GM19467 (cell line): ENCODE data around the gene PCDH15.

Experiments used
- ATAC-seq: cut with Tn5 transposase; IDR thresholded peaks from one replicate; pipeline ENCODE4 v1.9.1; 2021; ENCODE audit warnings: mild to moderate bottlenecking, moderate library complexity; ENCODE audit not compliant: unreplicated experiment

Gene PCDH15

DNA sequence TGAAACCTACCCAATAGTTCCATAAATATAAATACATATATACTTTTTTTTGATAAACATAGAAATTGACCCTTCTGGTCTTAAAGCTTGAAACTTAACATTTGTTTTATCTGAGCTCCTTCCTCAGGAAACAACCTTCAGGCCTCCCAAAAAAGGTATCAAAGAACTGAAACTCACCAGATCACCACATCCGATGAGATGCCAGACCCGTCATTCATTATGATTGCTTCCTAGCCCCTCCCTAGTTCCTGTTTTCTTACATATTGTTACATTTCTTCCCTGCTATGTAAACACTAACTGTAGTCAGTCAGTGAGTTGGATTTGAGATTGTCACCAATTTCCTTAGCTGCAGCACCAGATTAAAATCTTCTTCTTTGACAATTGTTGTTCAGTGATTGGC, 663.6 kb downstream of the PCDH15 start:
- no peak for ATAC-seq

DNA sequence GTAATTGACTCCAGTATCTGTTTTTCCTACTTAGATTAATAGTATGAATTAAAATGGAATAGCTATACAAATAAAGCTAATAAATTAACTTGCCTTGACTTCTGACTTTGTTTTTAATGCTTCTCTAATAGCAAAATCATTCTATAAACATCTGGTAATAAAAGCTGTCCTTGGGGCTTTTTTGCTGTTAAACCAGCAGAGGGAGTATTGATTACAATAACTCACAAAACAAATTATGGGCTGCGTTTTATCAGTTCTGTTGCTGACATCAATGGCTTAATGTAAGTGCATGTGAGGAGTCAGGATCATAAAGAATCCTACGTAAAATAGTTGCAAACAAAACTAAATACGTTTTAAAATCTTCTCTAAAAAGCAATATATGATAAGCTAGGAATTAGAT, 667.8 kb downstream of the PCDH15 start:
- no peak for ATAC-seq

DNA sequence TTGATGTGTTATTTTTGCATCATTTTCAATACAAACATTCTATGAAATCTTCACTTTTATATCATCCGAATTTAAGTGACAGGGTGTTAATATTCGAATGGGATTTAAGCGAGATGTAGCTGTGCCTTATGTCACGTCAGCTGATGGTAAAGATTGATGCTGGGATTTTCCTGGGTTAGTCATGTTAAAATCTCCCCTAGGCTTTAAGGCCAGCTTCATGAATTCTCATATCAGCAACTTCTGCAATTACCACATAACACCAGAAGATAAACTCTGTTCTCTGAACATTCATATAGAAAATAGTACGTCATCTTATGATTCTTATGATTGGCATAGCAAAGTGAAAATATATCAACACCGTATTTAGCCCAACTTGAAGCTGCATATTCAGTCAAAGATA, 669.2 kb downstream of the PCDH15 start:
- ATAC-seq = no peak

DNA sequence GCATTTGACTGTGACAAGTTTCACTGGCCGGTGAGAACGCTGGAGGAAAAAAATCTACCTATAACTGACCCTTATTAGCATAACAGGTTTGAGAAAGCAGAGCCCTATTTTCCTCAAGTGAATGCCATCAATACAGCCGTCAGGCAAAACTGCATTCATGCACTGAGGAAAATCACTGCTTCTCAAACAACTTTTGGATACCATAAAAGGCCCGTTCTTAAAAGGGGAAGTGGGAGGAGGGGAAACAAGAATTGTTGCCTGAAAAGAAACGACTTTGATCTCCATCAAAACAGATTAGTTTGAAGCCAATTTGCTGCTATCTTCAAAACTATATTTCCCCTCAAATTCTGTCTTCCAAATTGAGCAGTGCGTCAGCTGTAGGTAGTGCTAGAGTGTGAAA, 670.6 kb downstream of the PCDH15 start:
- ATAC-seq = no peak

DNA sequence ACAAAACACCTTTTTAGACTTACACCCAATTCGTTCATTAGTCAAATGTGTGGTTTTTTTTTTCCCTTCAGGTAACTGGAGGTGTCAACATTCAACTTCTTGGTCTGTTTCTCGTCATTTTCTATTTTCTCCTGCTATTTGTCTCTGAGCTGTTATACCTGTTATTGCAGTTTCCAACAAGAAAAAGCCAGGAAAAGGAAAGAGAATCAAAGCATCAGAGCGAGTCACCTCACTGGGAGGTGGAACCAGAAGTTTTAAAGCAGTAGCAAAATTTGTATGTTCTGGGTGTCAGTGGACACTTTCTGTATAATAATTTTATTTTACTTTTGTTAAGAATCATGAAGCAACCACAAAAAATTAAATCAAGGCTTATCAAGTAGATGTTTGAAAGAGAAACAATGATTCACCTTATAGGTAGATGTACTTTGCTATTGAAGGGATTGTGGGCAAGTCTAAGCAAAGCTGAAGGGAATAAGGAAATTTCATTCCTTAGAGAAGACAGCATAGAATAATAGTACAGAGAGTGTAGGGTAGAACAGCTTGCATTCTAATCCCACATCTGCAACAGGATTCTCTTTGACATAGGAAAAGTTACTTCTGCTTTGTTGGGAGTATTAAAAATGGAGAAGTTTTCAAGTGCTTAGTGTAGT, 675.8 kb downstream of the PCDH15 start:
- no peak for ATAC-seq

DNA sequence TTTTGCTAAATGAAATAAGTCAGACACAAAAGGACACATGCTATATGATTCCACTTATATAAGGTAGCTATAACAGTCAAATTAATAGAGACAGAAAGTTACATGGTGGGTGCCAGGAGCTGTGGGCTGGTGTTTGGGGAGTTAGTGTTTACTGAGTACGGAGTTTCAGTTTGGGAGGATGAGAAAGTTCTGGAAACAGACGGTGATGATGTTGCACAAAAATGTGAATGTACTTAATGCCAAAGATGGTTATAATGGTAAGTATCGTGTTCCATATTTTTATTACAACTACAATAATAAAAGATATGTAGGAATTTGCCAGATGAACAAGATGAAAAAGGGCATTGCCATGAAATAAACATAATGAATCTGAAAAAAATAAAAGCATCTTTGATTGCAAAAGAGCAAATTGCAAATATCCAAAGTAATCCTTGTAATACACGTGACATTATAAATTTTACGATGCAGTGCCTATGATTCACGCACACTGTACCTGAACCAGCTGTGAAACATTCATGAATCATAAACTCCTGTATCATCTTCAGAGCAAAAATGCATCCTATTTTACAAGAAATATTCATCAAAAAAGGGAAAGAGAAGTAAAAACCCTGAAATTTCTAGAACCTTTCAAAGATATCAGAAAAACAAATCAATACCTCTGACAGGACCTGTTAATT, 676.7 kb downstream of the PCDH15 start:
- ATAC-seq = no peak

DNA sequence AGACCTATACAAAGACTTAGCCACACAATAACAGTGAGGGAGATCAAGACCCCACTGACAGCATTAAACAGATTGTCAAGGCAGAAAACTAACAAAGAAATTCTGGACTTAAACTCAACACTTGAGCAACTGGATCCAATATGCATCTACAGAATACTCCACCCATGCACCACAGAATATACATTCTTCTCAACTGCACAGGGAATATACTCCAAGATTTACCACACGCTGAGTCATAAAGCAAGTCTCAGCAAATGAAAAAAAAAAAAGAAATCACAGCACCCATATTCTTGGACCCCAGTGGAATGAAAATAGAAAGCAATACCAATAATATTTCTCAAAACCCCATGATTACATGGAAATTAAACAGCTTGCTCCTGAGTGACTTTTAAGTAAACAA, 680.2 kb downstream of the PCDH15 start:
- no peak for ATAC-seq

DNA sequence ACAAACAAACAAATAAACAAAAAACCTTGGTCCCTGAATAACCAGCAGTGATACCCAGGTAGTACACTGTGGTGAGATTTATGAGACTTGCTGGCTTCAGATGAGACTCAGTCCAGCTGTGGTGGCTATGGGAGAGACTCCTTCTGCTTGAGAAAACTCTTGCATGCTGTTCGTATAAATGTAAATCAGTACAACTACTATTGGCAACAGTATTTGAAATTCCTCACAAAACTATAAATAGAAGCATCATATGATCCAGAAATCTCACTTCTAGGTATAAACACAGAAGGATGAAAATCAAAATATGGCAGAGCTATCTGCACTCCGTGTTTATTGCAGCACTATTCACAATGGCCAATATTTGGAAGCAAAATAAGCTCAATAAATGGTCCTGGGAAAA, 692.1 kb downstream of the PCDH15 start:
- no peak for ATAC-seq

DNA sequence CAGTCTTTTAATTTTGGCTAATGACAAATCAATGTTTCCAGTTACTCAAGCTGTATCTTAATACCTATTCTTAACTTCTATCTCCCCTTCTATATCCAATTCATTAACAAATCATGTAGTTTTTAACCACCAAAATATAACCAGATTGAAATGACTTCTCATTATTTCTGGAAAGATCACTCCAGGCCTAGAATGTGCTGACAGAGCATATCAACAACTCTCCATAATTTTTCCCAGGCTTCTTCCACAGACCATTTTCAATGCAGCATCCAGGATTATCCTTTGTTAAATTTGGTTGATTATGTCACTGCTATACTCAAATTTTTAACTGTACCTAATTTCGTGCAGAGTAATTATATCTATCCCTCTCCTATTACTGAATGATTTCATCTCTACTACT, 704.1 kb downstream of the PCDH15 start:
- no peak for ATAC-seq

DNA sequence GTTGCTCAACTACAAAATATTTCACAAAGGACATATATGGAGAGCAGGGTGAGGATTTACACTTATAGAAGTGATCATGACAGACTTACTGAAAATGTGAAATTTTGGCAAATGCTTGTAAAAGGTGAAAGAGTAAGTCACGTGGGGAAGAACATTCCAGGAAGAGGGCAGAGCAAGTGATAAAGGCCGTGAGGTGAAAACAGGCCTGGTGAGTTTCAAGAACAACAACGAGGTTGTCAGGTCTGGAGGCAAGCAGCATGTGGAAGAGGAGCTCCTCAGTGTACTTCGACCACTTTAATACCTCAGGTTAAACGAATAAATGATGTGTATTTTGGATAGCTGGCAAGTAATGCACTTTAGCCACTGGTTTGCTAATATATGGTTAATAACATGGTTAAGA, 706.7 kb downstream of the PCDH15 start:
- no peak for ATAC-seq

DNA sequence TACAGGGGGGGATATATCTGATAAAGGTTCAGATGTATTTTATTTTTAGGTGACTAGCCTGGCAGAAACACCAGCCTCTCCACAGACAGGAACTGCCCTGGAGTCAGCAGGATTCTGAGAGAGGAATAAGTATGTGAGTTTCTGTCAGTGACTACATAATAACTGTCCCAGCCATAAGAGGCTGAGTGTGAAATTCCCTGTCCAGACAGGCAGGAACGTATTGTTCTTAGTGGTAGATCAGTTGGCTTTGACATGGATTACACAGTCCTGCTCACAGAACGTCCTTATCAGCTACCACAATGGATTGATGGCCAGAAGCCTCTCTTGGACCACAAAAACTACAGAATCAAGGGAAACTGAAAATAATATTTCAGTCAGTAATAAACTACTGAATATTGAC, 709.8 kb downstream of the PCDH15 start:
- ATAC-seq = no peak

DNA sequence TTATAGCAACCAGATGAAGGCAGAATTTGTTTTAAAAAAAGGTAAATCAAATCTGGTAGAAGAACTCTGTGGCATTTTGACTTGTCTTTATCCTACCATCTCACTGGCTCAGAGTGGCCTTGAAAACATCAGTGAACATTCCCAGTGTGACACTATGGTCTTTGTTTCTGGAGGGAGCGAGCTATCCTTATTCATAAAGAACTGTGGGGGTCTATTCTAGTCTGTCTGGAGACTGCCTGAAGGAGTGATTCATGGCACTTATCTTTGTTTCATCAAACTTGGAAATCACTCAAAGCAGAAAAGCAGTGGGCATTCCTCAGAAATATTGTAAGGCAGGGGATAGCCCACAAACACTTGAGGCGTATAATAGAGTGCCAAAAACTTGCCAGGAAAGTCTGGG, 719.1 kb downstream of the PCDH15 start:
- no peak for ATAC-seq

DNA sequence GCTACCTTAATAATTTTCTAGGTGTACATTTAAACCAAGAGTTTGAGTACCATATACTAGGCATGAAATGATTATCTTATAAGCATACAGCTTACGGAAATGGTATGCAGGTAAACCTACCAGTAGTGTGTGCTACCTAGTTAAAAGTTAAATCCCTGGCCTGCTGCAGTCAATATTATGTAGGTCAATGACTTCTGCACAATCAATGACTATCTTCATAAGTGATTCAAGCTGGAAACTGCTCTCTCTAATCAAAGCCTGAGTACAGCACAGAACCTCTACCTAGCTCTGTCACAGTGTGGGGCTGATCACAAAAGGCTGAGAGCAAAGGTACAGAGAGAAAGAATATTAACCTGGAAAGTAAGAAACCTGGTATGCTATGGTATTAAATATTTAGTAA, 733.7 kb downstream of the PCDH15 start:
- no peak for ATAC-seq

DNA sequence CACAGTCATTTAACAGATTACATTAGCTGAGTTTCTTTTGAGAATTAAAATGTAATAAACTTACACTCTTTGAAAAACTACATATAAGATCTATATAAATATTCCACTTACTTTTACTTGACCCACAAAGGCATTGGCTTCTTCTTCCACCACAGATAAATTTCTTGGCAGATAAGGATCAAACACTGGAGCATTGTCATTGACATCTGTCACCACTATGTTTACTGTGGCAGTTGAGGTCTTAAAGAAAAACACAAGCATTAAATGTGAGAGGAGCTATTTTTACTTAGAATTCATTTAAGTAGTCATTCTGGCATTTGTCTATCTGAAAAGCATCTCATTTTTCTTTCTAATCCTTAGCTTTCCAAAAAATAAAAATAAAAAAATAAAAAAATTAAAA, 734.4 kb downstream of the PCDH15 start:
- ATAC-seq = no peak

DNA sequence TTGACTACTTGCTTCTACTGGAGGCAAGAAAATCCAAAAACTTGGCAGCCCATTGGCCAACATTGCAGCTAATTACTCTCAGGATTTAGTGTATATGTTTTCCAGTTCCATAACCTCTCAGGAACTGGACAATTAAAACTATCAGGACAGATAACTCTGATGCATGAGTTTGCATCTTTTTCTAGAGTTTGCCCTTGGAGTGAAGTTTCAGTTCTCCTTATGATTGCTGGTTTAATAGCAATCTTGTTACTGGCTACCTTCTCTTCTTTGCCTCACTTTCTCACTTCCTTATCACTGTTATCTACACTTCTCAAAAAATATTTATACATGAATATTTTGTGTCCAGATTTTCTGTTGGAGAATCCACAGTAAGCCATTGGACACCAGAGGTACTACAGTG, 735.9 kb downstream of the PCDH15 start:
- no peak for ATAC-seq

DNA sequence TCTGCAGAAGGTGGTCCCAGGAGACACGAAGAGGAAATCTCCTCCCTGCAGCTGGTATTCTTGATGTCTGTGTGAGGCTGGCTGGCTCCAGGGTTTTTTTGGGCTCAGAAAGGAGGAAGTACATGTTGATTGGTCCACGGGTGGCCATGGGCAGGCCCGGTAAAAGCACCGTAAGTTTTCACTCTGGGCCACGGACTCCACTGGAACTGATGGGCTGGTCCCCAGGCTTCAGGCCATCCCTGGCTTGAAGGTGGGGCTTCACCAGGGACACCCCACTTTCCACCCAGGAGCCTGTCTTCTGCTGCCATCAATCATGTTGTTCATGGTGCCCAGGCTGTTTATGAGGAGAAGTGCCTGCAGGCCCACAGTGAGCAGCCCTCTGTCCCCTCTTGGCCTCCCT, 736.8 kb downstream of the PCDH15 start:
- ATAC-seq = no peak

DNA sequence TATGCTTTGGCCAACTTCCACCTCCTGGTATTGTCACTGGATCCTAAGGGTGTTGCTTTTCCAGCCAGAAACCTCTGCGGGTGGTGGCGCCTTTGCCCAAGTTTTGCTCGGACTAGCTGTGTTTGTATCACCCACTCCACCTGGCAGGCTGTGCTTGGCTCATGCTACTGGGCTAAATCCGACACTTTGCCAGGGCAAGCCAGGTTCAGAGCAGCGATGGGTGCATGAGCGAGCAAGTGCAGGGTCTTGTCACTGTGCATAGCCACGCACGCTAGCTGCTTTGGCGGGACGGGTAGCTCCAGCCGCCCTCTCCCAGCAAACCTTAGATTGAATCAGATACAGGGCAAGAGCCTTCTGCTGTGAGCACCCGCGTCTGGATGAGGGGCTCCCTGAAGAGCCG, 737.5 kb downstream of the PCDH15 start:
- ATAC-seq = no peak

DNA sequence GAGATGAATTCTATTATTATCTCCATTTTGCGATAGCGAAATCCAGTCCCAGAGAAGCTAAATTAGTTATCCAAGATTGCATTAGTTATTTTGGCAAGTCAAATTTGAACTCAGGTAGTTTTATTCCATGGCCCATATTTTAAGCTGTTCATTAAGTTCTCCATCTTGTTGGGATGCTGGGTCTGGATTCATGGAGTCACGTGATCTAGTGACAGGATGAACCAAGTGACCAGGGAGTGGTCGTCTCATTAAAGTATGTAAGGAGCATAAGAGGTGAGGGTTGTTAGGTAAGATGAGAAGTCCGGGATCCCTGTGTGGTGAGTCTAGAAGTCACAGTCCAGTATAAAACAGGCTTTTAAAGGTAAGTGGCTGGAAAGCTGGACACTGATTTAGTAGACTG, 740.5 kb downstream of the PCDH15 start:
- ATAC-seq = no peak

DNA sequence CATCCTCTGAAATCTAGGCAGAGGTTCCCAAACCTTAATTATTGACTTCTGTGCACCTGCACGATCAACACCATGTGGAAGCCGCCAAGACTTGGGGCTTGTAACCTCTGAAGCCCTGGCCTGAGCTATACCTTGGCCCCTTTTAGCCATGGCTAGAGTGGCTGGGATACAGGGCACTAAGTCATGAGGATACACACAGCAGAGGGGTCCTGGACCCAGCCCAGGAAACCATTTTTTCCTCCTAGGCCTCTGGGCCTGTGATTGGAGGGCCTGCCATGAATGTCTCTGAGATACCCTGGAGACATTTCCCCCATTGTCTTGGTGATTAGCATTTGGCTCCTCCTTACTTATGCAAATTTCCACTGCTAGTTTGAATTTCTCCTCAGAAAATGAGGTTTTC, 743.7 kb downstream of the PCDH15 start:
- no peak for ATAC-seq

DNA sequence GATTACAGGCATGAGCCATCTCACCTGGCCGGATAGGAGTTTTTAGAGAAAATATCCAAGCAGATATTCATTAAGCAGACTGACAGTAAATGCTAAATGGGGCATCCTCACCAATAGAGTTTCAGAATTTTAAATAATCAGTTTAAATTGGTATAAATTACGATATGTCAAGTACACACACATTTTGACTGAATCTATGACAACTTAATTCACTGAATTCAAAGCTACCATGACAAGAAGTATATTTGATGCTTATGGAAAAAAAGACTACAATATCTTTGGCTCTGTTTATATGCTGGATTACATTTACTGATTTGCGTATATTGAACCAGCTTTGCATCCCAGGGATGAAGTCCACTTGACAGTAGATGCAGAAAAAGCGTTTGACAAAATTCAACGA, 774.7 kb downstream of the PCDH15 start:
- ATAC-seq = no peak

DNA sequence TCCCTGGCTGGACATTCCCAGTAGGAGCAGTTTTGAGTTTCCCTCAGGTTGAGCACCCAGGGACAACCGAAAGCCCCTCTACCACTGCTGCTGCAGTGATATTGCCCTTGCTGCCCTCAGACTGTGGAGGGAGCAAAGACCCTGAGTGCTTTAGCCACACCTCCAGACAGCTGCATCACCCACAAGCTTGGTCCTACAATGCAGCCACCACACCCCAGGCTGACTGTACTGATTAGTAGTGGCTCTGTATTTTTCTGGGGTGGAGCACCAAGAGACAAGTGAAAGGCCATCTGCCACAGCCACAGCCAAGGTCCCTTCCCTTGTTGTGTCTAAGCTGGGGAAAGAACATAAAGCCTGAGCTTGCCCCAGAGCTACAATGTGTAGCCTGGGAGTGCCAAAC, 789.9 kb downstream of the PCDH15 start:
- no peak for ATAC-seq

DNA sequence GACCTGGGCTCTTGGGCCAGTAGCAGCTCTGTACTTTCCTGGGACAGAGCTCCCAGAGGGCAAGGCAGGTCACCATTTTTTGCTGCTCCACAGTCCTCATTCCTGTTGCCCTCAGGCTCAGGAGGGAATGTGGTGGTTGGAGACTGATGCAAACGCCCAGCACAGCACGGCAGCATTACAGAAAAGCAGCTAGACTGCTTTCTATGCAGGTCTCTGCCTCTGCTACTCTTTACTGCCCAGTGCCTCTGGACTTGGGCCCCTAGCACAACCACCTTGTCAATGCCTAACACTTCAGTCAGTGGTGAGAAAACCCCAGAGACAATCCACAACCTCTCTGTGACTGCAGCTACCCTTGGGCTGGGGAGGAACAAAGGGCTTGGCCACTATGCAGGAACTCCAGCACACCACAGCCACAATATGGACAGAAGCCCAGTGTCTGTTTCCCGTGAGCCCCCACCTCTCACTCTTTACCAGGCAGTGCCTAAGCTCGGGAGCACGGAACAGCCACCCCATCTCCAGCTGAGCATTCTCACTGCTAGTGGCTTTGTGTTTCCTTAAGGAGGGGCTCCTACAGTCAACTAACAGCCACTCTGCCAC, 790.6 kb downstream of the PCDH15 start:
- ATAC-seq = no peak

DNA sequence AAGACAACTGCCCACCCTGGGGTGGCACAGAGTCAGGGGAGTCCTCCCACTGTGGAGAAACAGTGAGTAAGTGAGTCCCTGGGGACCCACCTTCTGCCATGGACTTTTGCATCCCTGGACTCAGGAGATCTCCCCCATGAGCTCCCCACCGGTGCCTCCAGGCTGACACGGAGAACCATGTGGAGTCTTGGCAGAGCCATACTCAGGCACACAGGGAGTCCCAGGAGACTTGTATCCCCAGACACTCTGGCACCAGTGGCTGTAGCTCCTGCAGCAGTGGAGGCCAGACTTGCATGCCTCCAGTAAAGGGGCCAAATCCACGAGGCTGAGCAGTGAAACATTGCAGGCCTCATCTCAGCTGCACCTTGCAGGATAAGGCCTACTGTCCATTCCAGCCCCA, 791.4 kb downstream of the PCDH15 start:
- ATAC-seq = no peak
